Upper lobe of left lung (tissue), 4 donors: ENCODE measurements around the gene INAFM1.
"Not testable (repeated sequence)": the region's sequence is repeated elsewhere in the genome, so short reads cannot be mapped to it uniquely, and the experiment has no call there.

ENCODE experiments used
- CTCF ChIP-seq, 6 experiments: fragments of 450-650 bp in 4 of 6; fragments of 200-600 bp in 2 of 6; sonication (generic) in 2 of 6; IDR thresholded peaks; one replicate each; pipeline ENCODE4 v1.5.1; 2016 to 2019; ENCODE audit warnings: antibody characterized with exemption in 6 of 6
- POLR2A ChIP-seq, 4 donors: fragments of 450-650 bp; IDR thresholded peaks; one replicate each; pipeline ENCODE4 v1.5.1; 2016 to 2017; ENCODE audit warnings: antibody characterized with exemption in 4 of 4, mild to moderate bottlenecking in 2 of 4
- POLR2AphosphoS5 ChIP-seq, 2 donors: sonication (generic); formaldehyde crosslinking; IDR thresholded peaks; one replicate each; pipeline ENCODE4 v1.5.1; 2017; ENCODE audit warnings: antibody characterized with exemption in 2 of 2

- TF ChIP-seq POLR2A, CTCF, POLR2AphosphoS5 (IDR thresholded peaks at IDR 0.05): not testable (repeated sequence)
Measured at GRCh38 chr19:47253016-47253415, 21.7 kb upstream of the INAFM1 start.
